ENCODE data around the gene TMEM256.

The TMEM256 gene

GRCh38 chr17:7428557-7428956 is 24.7 kb upstream of the TMEM256 start, which contains the start of gene SPEM3:
Gene SPEM3, plus strand, starts transcription at chr17:7428857. Its CDS starts 46 bp downstream, at chr17:7428903.
- DNase-seq, result no peak

GRCh38 chr17:7427549-7427948 is 23.7 kb upstream of the TMEM256 start:
- DNase-seq, result no peak

GRCh38 chr17:7426896-7427489 is 23.1 kb upstream of the TMEM256 start:
- no peak for DNase-seq

- no peak for DNase-seq
Observed at GRCh38 chr17:7426203-7426863, 22.4 kb upstream of the TMEM256 start.

GRCh38 chr17:7425756-7426155 is 21.9 kb upstream of the TMEM256 start:
- no peak for DNase-seq

GRCh38 chr17:7425316-7425715 is 21.4 kb upstream of the TMEM256 start, which contains the start of gene SPEM2:
Gene SPEM2, plus strand, starts transcription at chr17:7425616. Its CDS starts 73 bp downstream, at chr17:7425689.
- DNase-seq, result no peak

- DNase-seq, result peak; percentile 67
Observed at GRCh38 chr17:7423679-7424078, 19.8 kb upstream of the TMEM256 start.

- no peak for DNase-seq
Observed at GRCh38 chr17:7421186-7421585, 17.3 kb upstream of the TMEM256 start.

GRCh38 chr17:7419819-7420610 is 16.1 kb upstream of the TMEM256 start, which contains the start of gene SPEM1:
Gene SPEM1, plus strand, starts transcription at chr17:7420324. Its CDS starts 61 bp downstream, at chr17:7420385.
- DNase-seq, result no peak

- no peak for DNase-seq
Observed at GRCh38 chr17:7418472-7419152, 14.7 kb upstream of the TMEM256 start.

- DNase-seq, result no peak
Observed at GRCh38 chr17:7417056-7417655, 13.3 kb upstream of the TMEM256 start.

GRCh38 chr17:7416323-7416722 is 12.4 kb upstream of the TMEM256 start:
- DNase-seq, result no peak

- no peak for DNase-seq
Observed at GRCh38 chr17:7415784-7416183, 11.9 kb upstream of the TMEM256 start.

- DNase-seq, result no peak
Observed at GRCh38 chr17:7414837-7415236, 10.9 kb upstream of the TMEM256 start.

- DNase-seq, result no peak
Observed at GRCh38 chr17:7413346-7413985, 9.6 kb upstream of the TMEM256 start.

- no peak for DNase-seq
Observed at GRCh38 chr17:7411427-7411750, 7.5 kb upstream of the TMEM256 start.

- no peak for DNase-seq
Observed at GRCh38 chr17:7410634-7411426, 6.9 kb upstream of the TMEM256 start.

- no peak for DNase-seq
Observed at GRCh38 chr17:7409716-7410115, 5.8 kb upstream of the TMEM256 start.

GRCh38 chr17:7408863-7409262 is 5.0 kb upstream of the TMEM256 start:
- DNase-seq, result no peak

GRCh38 chr17:7408252-7408727 is 4.4 kb upstream of the TMEM256 start:
- DNase-seq, result no peak

Data from DMS53 (cell line).